ENCODE results near the gene PHF3. TPM values are rescaled to one million over a fixed set of nuclear protein-coding genes. Genes with fewer than 3 reads are reported as not detected.

PHF3 gene
- total RNA-seq, 2 donors from 2014 or later = 68.2 to 72.5 TPM

DNA sequence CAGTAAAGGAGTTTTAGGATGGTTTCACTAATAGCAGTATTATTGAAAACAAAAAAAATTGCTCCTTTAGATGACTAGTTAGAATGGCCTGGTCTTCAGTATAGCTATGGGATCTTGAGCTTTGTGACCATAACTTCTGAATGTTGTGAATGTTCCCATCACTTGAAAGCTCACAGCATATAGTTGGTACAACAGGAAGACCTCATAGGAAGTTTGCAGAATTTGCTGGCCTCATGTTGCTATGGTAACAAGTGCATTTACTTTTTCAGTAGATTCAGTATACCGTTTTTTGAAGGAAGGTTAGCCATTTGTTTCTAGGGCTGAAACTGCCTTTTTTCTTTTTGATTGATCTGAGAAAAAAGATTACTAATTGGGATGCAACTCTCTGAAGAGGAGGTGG lies 8.3 kb downstream of the PHF3 start:
- Mint-ChIP-seq H3K4me3 (no peak overlapping the region), H3K9me3 (no peaks in the 10 kb centered on the region), H3K36me3 (ENCODE audit: low read depth) (peaks cover 2% of the 10 kb centered on the region), H3K27me3 (ENCODE audit: insufficient read depth) (no peaks in the 10 kb centered on the region), H3K4me1 (peaks cover 28% of the 10 kb centered on the region), H3K27ac (no peak overlapping the region)
- Histone ChIP-seq H3K9me3 (ENCODE audit: control insufficient read depth, low read length) (no peaks in the 10 kb centered on the region), H3K4me3 (ENCODE audit: low read length) (no peak overlapping the region), H3K4me1 (ENCODE audit: control insufficient read depth, insufficient read depth, low read length) (no peaks in the 10 kb centered on the region), H3K27ac (ENCODE audit: low read depth, low read length) (no peak overlapping the region), H3K27me3 (ENCODE audit: control insufficient read depth, insufficient read depth, low read length, poor library complexity, severe bottlenecking) (no peaks in the 10 kb centered on the region), H3K36me3 (ENCODE audit: control insufficient read depth, insufficient read depth, low read length) (peaks cover 17% of the 10 kb centered on the region), H3K9ac (ENCODE audit: extremely low read depth, low read length, poor library complexity, severe bottlenecking) (no peak overlapping the region)
- DNase-seq = no peak
- WGBS, 2 experiments (ENCODE audit: insufficient coverage in 1 of 2, insufficient read length in 1 of 2) = 55 to 64% methylated on average over 1 of the region's 1 CpG
- TF ChIP-seq, protein P1, sequence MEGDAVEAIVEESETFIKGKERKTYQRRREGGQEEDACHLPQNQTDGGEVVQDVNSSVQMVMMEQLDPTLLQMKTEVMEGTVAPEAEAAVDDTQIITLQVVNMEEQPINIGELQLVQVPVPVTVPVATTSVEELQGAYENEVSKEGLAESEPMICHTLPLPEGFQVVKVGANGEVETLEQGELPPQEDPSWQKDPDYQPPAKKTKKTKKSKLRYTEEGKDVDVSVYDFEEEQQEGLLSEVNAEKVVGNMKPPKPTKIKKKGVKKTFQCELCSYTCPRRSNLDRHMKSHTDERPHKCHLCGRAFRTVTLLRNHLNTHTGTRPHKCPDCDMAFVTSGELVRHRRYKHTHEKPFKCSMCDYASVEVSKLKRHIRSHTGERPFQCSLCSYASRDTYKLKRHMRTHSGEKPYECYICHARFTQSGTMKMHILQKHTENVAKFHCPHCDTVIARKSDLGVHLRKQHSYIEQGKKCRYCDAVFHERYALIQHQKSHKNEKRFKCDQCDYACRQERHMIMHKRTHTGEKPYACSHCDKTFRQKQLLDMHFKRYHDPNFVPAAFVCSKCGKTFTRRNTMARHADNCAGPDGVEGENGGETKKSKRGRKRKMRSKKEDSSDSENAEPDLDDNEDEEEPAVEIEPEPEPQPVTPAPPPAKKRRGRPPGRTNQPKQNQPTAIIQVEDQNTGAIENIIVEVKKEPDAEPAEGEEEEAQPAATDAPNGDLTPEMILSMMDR (conservative IDR thresholded peaks at IDR 0.05) = no peak

DNA sequence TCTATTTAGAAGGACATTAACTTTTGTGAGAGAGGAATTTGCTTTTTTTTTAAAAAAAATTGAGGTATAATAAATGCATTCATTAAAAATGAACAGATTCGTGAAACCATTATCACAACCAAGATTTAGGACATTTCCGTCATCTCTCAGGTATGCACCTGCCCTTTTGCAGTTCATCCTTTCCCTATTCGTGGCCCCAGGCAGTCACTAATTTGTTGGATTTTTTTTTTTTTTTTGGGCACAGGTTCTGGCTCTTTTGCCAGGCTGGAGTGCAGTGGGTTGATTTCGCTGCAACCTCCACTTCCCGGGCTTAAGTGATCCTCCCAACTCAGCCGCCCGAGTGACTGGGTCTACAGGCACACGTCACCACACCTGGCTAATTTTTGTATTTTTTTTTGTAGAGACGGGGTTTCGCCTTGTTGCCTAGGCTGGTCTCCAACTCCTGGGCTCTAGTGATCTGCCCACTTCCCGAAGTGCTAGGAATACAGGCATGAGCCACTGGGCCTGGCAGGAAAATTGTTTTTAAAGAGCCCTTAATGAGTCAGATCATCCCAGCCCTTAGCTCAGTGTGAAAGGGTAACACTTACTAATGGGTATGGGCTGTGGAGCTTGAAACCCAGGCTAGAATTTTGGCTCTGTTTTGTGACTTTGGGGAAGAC lies 9.2 kb downstream of the PHF3 start:
- H3K36me3 Mint-ChIP-seq (ENCODE audit: low read depth) = peaks cover 2% of the 10 kb centered on the region
- peaks cover 23% of the 10 kb centered on the region for H3K4me1 Mint-ChIP-seq
- H3K4me3 ChIP-seq (ENCODE audit: low read length) = no peak overlapping the region
- no peaks in the 10 kb centered on the region for H3K27me3 Mint-ChIP-seq (ENCODE audit: insufficient read depth)
- H3K27ac Mint-ChIP-seq = peak overlapping the region; percentile 75
- H3K4me3 Mint-ChIP-seq = no peak overlapping the region
- DNase-seq = peak; percentile 56
- H3K27me3 ChIP-seq (ENCODE audit: control insufficient read depth, insufficient read depth, low read length, poor library complexity, severe bottlenecking) = no peaks in the 10 kb centered on the region
- TF ChIP-seq, protein P1 (conservative IDR thresholded peaks at IDR 0.05) = no peak
- no peaks in the 10 kb centered on the region for H3K9me3 Mint-ChIP-seq
- H3K9me3 ChIP-seq (ENCODE audit: control insufficient read depth, low read length) = no peaks in the 10 kb centered on the region
- 90 to 92% methylated on average over 6 to 11 of the region's 11 CpGs for WGBS, 2 experiments (ENCODE audit: insufficient coverage in 1 of 2, insufficient read length in 1 of 2)
- H3K36me3 ChIP-seq (ENCODE audit: control insufficient read depth, insufficient read depth, low read length) = peaks cover 17% of the 10 kb centered on the region
- no peaks in the 10 kb centered on the region for H3K4me1 ChIP-seq (ENCODE audit: control insufficient read depth, insufficient read depth, low read length)
- H3K27ac ChIP-seq (ENCODE audit: low read depth, low read length) = no peak overlapping the region
- H3K9ac ChIP-seq (ENCODE audit: extremely low read depth, low read length, poor library complexity, severe bottlenecking) = no peak overlapping the region

- H3K27ac ChIP-seq (ENCODE audit: low read depth, low read length) = no peak overlapping the region
- no peaks in the 10 kb centered on the region for H3K27me3 ChIP-seq (ENCODE audit: control insufficient read depth, insufficient read depth, low read length, poor library complexity, severe bottlenecking)
- H3K36me3 Mint-ChIP-seq (ENCODE audit: low read depth) = peaks cover 7% of the 10 kb centered on the region
- no peaks in the 10 kb centered on the region for H3K9me3 Mint-ChIP-seq
- no peak overlapping the region for H3K4me3 ChIP-seq (ENCODE audit: low read length)
- H3K4me1 Mint-ChIP-seq = peaks cover 18% of the 10 kb centered on the region
- H3K4me1 ChIP-seq (ENCODE audit: control insufficient read depth, insufficient read depth, low read length) = no peaks in the 10 kb centered on the region
- 98 to 100% methylated on average over 1 to 2 of the region's 2 CpGs for WGBS, 2 experiments (ENCODE audit: insufficient coverage in 1 of 2, insufficient read length in 1 of 2)
- no peak overlapping the region for H3K4me3 Mint-ChIP-seq
- DNase-seq = no peak
- no peaks in the 10 kb centered on the region for H3K9me3 ChIP-seq (ENCODE audit: control insufficient read depth, low read length)
- H3K9ac ChIP-seq (ENCODE audit: extremely low read depth, low read length, poor library complexity, severe bottlenecking) = no peak overlapping the region
- H3K27me3 Mint-ChIP-seq (ENCODE audit: insufficient read depth) = no peaks in the 10 kb centered on the region
- TF ChIP-seq, protein P1 (conservative IDR thresholded peaks at IDR 0.05) = no peak
- no peak overlapping the region for H3K27ac Mint-ChIP-seq
- H3K36me3 ChIP-seq (ENCODE audit: control insufficient read depth, insufficient read depth, low read length) = peaks cover 7% of the 10 kb centered on the region
Measured at GRCh38 chr6:63649269-63649668, 13.7 kb downstream of the PHF3 start.
